HG03457 (cell line): Measurements from ENCODE around the gene VEGFB.

Experiments
- ATAC-seq: cut with Tn5 transposase; IDR thresholded peaks from one replicate; pipeline ENCODE4 v1.9.1; 2021; ENCODE audit warnings: moderate number of reproducible peaks; ENCODE audit not compliant: unreplicated experiment

Gene VEGFB

GRCh38 chr11:64210301-64211020, 23.9 kb upstream of the VEGFB start:
- no peak for ATAC-seq

GRCh38 chr11:64211181-64211872, 23.1 kb upstream of the VEGFB start:
- no peak for ATAC-seq

GRCh38 chr11:64216879-64217278, 17.5 kb upstream of the VEGFB start:
- ATAC-seq: no peak

GRCh38 chr11:64218628-64219353, 15.6 kb upstream of the VEGFB start:
- ATAC-seq: no peak

GRCh38 chr11:64219354-64219684, 15.1 kb upstream of the VEGFB start:
- ATAC-seq: no peak

- no peak for ATAC-seq
Observed at GRCh38 chr11:64219755-64220154, 14.6 kb upstream of the VEGFB start.

- ATAC-seq: no peak
Observed at GRCh38 chr11:64220271-64220670, 14.1 kb upstream of the VEGFB start.

GRCh38 chr11:64220798-64221197, 13.6 kb upstream of the VEGFB start:
- no peak for ATAC-seq

GRCh38 chr11:64222651-64223000, 11.8 kb upstream of the VEGFB start:
- ATAC-seq: no peak

GRCh38 chr11:64223001-64223651, 11.3 kb upstream of the VEGFB start:
- no peak for ATAC-seq

GRCh38 chr11:64224151-64224890, 10.1 kb upstream of the VEGFB start:
- no peak for ATAC-seq

GRCh38 chr11:64224891-64225607, 9.3 kb upstream of the VEGFB start:
- ATAC-seq: no peak

- ATAC-seq: no peak
Observed at GRCh38 chr11:64225608-64226506, 8.5 kb upstream of the VEGFB start, which contains the start of the genes NUDT22 and TRPT1. NUDT22 (plus strand) TSS chr11:64226274; CDS start chr11:64226653, 379 bp downstream. TRPT1 (minus strand) TSS chr11:64226186; CDS start chr11:64225860, 326 bp downstream.

GRCh38 chr11:64226507-64227051, 7.8 kb upstream of the VEGFB start:
- ATAC-seq: no peak

GRCh38 chr11:64227405-64227956, 6.9 kb upstream of the VEGFB start:
- no peak for ATAC-seq

GRCh38 chr11:64229090-64229743, 5.2 kb upstream of the VEGFB start:
- ATAC-seq: no peak

GRCh38 chr11:64229744-64230170, 4.6 kb upstream of the VEGFB start:
- no peak for ATAC-seq
